Activated T-cell treated with anti-CD3 and anti-CD28 coated beads, Interleukin-2, amount 50 U/mL, for 72 hours (primary cell): Measurements from ENCODE around the gene UBE2F. TPM values are rescaled to one million over a fixed set of nuclear protein-coding genes. Genes with fewer than 3 reads are reported as not detected.
A peak's percentile ranks its signal among the peaks of the same experiment; 100 is the strongest.
"Not testable (repeated sequence)": the region's sequence is repeated elsewhere in the genome, so short reads cannot be mapped to it uniquely, and the experiment has no call there.

ENCODE experiments used
- ATAC-seq, 2 donors: fragments of 150-1000 bp; cut with Tn5 transposase; replicated peaks in 1 of 2; 2 replicates each; pipeline ENCODE4 v1.10.0; 2021; ENCODE audit warnings: moderate library complexity in 2 of 2, mild to moderate bottlenecking in 1 of 2
- DNase-seq, 2 donors: peaks; one replicate each; pipeline ENCODE4 v3.0.0; 2021 to 2022; ENCODE audit warnings: mixed read lengths in 1 of 2
- H3K27ac Mint-ChIP-seq: one replicate; pipeline ENCODE4 v1.8.0; 2022; ENCODE audit warnings: mild to moderate bottlenecking, moderate library complexity, mixed read lengths
- H3K27me3 Mint-ChIP-seq: one replicate; pipeline ENCODE4 v1.8.0; 2022; ENCODE audit warnings: low read depth, mixed read lengths
- H3K36me3 Mint-ChIP-seq, 2 donors: one replicate each; pipeline ENCODE4 v1.8.0; 2022; ENCODE audit warnings: mixed read lengths in 2 of 2, mild to moderate bottlenecking in 1 of 2; ENCODE audit not compliant: insufficient read depth in 2 of 2
- H3K4me1 Mint-ChIP-seq: one replicate; pipeline ENCODE4 v1.8.0; 2022; ENCODE audit warnings: low read depth, mixed read lengths
- H3K4me3 Mint-ChIP-seq, 2 donors: one replicate each; pipeline ENCODE4 v1.8.0; 2022; ENCODE audit warnings: mild to moderate bottlenecking in 2 of 2, mixed read lengths in 2 of 2, moderate library complexity in 2 of 2
- H3K9me3 Mint-ChIP-seq, 2 donors: one replicate each; pipeline ENCODE4 v1.8.0; 2022; ENCODE audit warnings: mixed read lengths in 2 of 2
- total RNA-seq, 2 donors: library from RNA; stranded (reverse); gene quantifications; one replicate each; pipeline ENCODE4 v1.2.3, GENCODE V29; 2022

Gene UBE2F
- total RNA-seq, 2 donors from 2014 or later: 73.6 to 81.7 TPM

DNA sequence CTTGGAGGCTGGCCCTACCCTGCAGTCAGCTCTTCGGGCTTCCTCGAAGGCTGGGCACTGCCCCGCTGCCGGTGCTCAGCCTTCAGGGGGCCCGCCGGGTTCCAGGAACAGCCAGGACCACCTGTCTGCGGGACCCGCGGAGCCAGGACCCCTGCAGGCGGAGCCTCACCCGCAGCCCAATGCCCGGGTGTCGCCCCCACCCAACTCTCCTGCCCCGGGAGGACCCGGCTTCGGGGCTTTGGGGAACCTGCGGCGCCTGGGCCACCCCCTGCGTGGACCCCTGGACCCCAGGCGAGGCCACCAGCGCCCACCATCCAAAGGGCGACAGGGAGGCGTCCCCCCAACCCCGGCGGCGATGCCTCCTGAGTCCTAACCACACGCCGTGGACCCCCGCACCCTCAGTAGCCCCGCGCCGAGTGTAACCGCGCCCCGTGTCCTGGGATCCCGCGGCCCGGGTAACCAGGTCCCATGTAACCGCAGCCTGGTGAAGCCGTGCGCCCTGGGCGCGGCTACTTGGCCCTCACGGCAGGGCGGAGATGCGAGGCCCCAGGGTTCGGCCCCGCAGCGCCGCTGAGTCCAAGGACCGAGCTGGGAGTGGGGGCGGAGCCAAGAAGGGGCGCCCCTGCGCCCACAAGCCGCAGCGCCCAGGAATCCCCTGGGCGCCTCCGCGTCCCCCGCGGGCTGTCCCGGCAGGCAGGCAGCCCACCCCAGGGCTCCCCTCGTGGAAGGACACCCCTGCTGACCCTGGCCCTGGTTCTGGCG, 11.0 kb upstream of the UBE2F start:
- Mint-ChIP-seq H3K9me3 (no peaks in the 10 kb centered on the region), H3K27me3 (peaks cover 15% of the 10 kb centered on the region), H3K4me3 (peak overlapping the region; percentile 51 to 55), H3K36me3 (no peaks in the 10 kb centered on the region), H3K27ac (no peak overlapping the region), H3K4me1 (peaks cover 9% of the 10 kb centered on the region)
- DNase-seq (peak in 1 of 2 donors; percentile 46), ATAC-seq (peak; percentile 67 to 76)

GRCh38 chr2:237956402-237956736, 10.4 kb upstream of the UBE2F start:
- Mint-ChIP-seq H3K4me3 (no peak overlapping the region), H3K27me3 (peaks cover 15% of the 10 kb centered on the region), H3K9me3 (no peaks in the 10 kb centered on the region), H3K36me3 (no peaks in the 10 kb centered on the region), H3K4me1 (peaks cover 9% of the 10 kb centered on the region), H3K27ac (no peak overlapping the region)
- ATAC-seq (peak; percentile 32 to 42), DNase-seq (no peak)

GRCh38 chr2:237961637-237962036, 5.2 kb upstream of the UBE2F start:
- Mint-ChIP-seq H3K27ac (no peak overlapping the region), H3K4me3 (no peak overlapping the region), H3K4me1 (peaks cover 14% of the 10 kb centered on the region), H3K9me3 (peaks cover 6 to 7% of the 10 kb centered on the region in 2 donors), H3K27me3 (peaks cover 7% of the 10 kb centered on the region), H3K36me3 (peaks cover 5 to 12% of the 10 kb centered on the region in 2 donors)
- DNase-seq: no peak
- no peak for ATAC-seq

- H3K9me3 Mint-ChIP-seq: peaks cover 6 to 7% of the 10 kb centered on the region in 2 donors
- no peak overlapping the region for H3K4me3 Mint-ChIP-seq
- no peak overlapping the region for H3K27ac Mint-ChIP-seq
- no peak for ATAC-seq
- H3K27me3 Mint-ChIP-seq: peaks cover under 1% of the 10 kb centered on the region
- DNase-seq: no peak
- peaks cover 5 to 12% of the 10 kb centered on the region in 2 donors for H3K36me3 Mint-ChIP-seq
- H3K4me1 Mint-ChIP-seq: peaks cover 6% of the 10 kb centered on the region
Measured at GRCh38 chr2:237962432-237963084, 4.3 kb upstream of the UBE2F start.

- H3K27me3 Mint-ChIP-seq, DNase-seq, H3K27ac Mint-ChIP-seq, ATAC-seq, H3K4me3 Mint-ChIP-seq, H3K9me3 Mint-ChIP-seq: not testable (repeated sequence)
- Mint-ChIP-seq H3K4me1 (peaks cover 16% of the 10 kb centered on the region), H3K36me3 (peaks cover 6 to 12% of the 10 kb centered on the region in 2 donors)
Measured at GRCh38 chr2:237963490-237963991, 3.3 kb upstream of the UBE2F start.

- no peak for ATAC-seq
- Mint-ChIP-seq H3K9me3 (peaks cover 6 to 7% of the 10 kb centered on the region in 2 donors), H3K4me1 (peaks cover 22% of the 10 kb centered on the region), H3K27me3 (no peaks in the 10 kb centered on the region), H3K27ac (no peak overlapping the region), H3K4me3 (no peak overlapping the region), H3K36me3 (peaks cover 7 to 12% of the 10 kb centered on the region in 2 donors)
- no peak for DNase-seq
Measured at GRCh38 chr2:237964194-237964577, 2.6 kb upstream of the UBE2F start.

- DNase-seq: no peak
- ATAC-seq: no peak
- H3K4me1 Mint-ChIP-seq: peaks cover 28% of the 10 kb centered on the region
- no peaks in the 10 kb centered on the region for H3K27me3 Mint-ChIP-seq
- no peak overlapping the region for H3K4me3 Mint-ChIP-seq
- peaks cover 7 to 12% of the 10 kb centered on the region in 2 donors for H3K36me3 Mint-ChIP-seq
- no peak overlapping the region for H3K27ac Mint-ChIP-seq
- H3K9me3 Mint-ChIP-seq: peaks cover 6 to 7% of the 10 kb centered on the region in 2 donors
Measured at GRCh38 chr2:237964578-237965404, 2.0 kb upstream of the UBE2F start.

GRCh38 chr2:237965844-237966243, 970 bp upstream of the UBE2F start:
- H3K27me3 Mint-ChIP-seq, DNase-seq, ATAC-seq, H3K27ac Mint-ChIP-seq, H3K9me3 Mint-ChIP-seq: not testable (repeated sequence)
- Mint-ChIP-seq H3K36me3 (peaks cover 7 to 12% of the 10 kb centered on the region in 2 donors), H3K4me1 (peaks cover 39% of the 10 kb centered on the region), H3K4me3 (peak overlapping the region; percentile 84 to 87)

DNA sequence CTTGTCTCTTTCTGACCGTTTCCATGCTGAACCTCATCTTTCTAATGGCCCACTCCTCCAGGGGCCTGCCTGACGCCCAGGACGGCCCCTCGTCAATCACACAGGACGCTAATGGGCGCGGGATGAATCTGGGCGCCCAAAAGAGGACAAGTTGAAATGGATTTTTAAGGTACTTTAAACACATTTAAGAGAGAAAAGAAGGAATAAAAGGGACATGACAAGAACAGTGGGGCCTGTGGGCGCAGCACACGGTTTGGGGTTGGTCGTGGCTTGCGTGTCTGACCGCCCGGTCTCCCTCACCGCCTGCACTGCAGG, 607 bp upstream of the UBE2F start:
- H3K27ac Mint-ChIP-seq: no peak overlapping the region
- ATAC-seq: no peak

DNA sequence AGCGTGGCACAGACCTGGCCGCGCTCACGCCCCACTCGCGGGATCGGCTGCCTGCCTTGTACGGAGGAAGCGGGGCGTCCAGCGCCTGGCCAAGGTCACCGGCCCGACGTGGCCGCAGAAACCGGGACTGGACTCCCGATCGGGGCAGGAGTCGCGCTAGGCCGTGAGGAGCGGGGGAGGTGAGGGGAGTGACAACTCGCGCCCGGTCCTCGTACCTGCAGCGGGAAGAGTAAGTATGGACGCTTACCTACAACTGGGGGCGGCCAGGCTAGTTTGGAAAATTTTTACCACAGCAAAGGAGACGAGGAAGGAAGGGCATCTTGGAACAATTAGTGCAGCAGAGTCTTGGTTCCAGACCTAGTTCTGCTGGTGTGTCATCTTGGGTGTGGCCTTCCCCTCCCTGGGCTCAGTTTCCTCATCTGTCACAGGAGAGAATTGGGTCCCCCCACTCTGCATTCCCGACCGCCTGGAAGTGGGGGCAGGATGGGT, 693 bp downstream of the UBE2F start:
- Mint-ChIP-seq H3K9me3 (peaks cover 4 to 6% of the 10 kb centered on the region in 2 donors), H3K4me1 (peaks cover 48% of the 10 kb centered on the region), H3K4me3 (peak overlapping the region; percentile 81 to 86), H3K27me3 (no peaks in the 10 kb centered on the region), H3K27ac (peak overlapping the region; percentile 32), H3K36me3 (peaks cover 5 to 8% of the 10 kb centered on the region in 2 donors)
- peak; percentile 19 to 39 for DNase-seq
- ATAC-seq: no peak

More for the DNA sequence above, 607 bp upstream of the UBE2F start:
- H3K4me1 Mint-ChIP-seq: peaks cover 42% of the 10 kb centered on the region
- peaks cover 6 to 7% of the 10 kb centered on the region in 2 donors for H3K9me3 Mint-ChIP-seq
- H3K36me3 Mint-ChIP-seq: peaks cover 7 to 12% of the 10 kb centered on the region in 2 donors
- H3K4me3 Mint-ChIP-seq: peak overlapping the region; percentile 84 to 87
- no peak for DNase-seq
- H3K27me3 Mint-ChIP-seq: no peaks in the 10 kb centered on the region

GRCh38 chr2:237968048-237968862, 1.4 kb downstream of the UBE2F start:
- Mint-ChIP-seq H3K4me1 (peaks cover 53% of the 10 kb centered on the region), H3K9me3 (peaks cover 1 to 3% of the 10 kb centered on the region in 2 donors), H3K4me3 (peak overlapping the region; percentile 81 to 86), H3K36me3 (peaks cover 1 to 4% of the 10 kb centered on the region in 2 donors), H3K27me3 (no peaks in the 10 kb centered on the region), H3K27ac (peak overlapping the region; percentile 73)
- ATAC-seq (peak; percentile 44 to 53), DNase-seq (peak; percentile 59 to 60)

DNA sequence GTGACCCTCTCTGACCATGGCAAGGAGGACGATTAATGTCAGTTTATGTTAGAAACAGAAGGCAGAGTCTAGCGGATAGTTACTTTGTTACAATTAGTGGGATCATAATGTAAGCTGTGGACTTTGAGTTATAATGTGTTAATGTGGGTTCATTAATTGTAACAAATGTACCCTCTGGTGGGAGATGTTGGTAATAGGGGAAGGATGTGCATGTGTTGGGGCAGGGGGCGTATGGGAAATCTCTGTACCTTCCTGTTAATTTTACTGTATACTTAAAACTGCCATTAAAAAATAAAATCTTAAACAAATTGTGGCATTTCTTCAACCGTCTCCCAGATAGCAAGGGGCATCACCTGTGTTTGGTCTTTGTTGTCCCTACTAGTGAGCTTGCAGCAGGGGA, 4.8 kb downstream of the UBE2F start:
- ATAC-seq (no peak), DNase-seq (no peak)
- Mint-ChIP-seq H3K4me1 (peaks cover 59% of the 10 kb centered on the region), H3K27ac (no peak overlapping the region), H3K9me3 (no peaks in the 10 kb centered on the region), H3K4me3 (no peak overlapping the region), H3K36me3 (peaks cover 1 to 3% of the 10 kb centered on the region in 2 donors), H3K27me3 (no peaks in the 10 kb centered on the region)
